HEK293 (cell line): ENCODE measurements around the gene KCNA1.

Source experiments
- CTCF ChIA-PET: fragments of 350-600 bp; formaldehyde crosslinking; extraction: SDS; loops from one replicate; lab custom pipeline; 2021; ENCODE audit warnings: antibody characterized with exemption; lab: Yijun Ruan, JAX
- POLR2A ChIA-PET: fragments of 300-600 bp; formaldehyde crosslinking; extraction: SDS; loops from one replicate; lab custom pipeline; 2020; ENCODE audit warnings: antibody characterized with exemption, inconsistent platforms; lab: Yijun Ruan, JAX
- H3K27ac ChIP-seq: fragments of 200-500 bp; sonication (Bioruptor generic); 2 replicates; pipeline ENCODE4 v1.5.1; 2014; ENCODE audit warnings: low read depth, low read length, control low read depth, inconsistent platforms; ENCODE audit errors: extremely low read depth
- H3K36me3 ChIP-seq, 2 experiments: fragments of 200-500 bp in 1 of 2; sonication (Bioruptor generic) in 1 of 2; 1 replicate in 1 of 2; 2 replicates in 1 of 2; pipeline ENCODE4 v1.5.1; 2014 to 2017; ENCODE audit warnings: inconsistent platforms in 2 of 2, low read length in 2 of 2; ENCODE audit not compliant: control insufficient read depth in 2 of 2, insufficient read depth in 1 of 2
- H3K4me1 ChIP-seq: fragments of 200-500 bp; sonication (Bioruptor generic); 2 replicates; pipeline ENCODE4 v1.5.1; 2014; ENCODE audit warnings: mild to moderate bottlenecking, low read length, inconsistent platforms; ENCODE audit not compliant: control insufficient read depth, insufficient read depth
- H3K4me3 ChIP-seq: 2 replicates; pipeline ENCODE4 v1.5.1; 2011; ENCODE audit warnings: low read depth, mild to moderate bottlenecking, control low read depth, low read length, moderate library complexity
- H3K9me3 ChIP-seq: fragments of 200-500 bp; sonication (Bioruptor generic); 2 replicates; pipeline ENCODE4 v1.5.1; 2014; ENCODE audit warnings: low read depth, low read length, inconsistent platforms; ENCODE audit not compliant: control insufficient read depth, insufficient read depth
- KLF1 ChIP-seq: fragments of 450-650 bp; formaldehyde crosslinking; IDR thresholded peaks from 2 replicates; pipeline ENCODE4 v1.5.1; 2016; ENCODE audit warnings: missing biosample characterization, missing genetic modification characterization
- PRDM2 ChIP-seq: fragments of 450-650 bp; formaldehyde crosslinking; IDR thresholded peaks from 2 replicates; pipeline ENCODE4 v1.5.1; 2016; ENCODE audit warnings: missing biosample characterization, missing genetic modification characterization, borderline replicate concordance
- SCRT1 ChIP-seq: fragments of 450-650 bp; formaldehyde crosslinking; IDR thresholded peaks from 2 replicates; pipeline ENCODE4 v1.5.1; 2016; ENCODE audit warnings: missing biosample characterization, missing genetic modification characterization, borderline replicate concordance
- WT1 ChIP-seq: fragments of 450-650 bp; formaldehyde crosslinking; IDR thresholded peaks from 2 replicates; pipeline ENCODE4 v1.5.1; 2016; ENCODE audit warnings: missing biosample characterization, missing genetic modification characterization
- ZNF214 ChIP-seq: fragments of 450-650 bp; formaldehyde crosslinking; IDR thresholded peaks from 2 replicates; pipeline ENCODE4 v1.5.1; 2017; ENCODE audit warnings: missing biosample characterization, mild to moderate bottlenecking, missing genetic modification characterization, borderline replicate concordance
- ZNF280D ChIP-seq: fragments of 450-650 bp; formaldehyde crosslinking; IDR thresholded peaks from 2 replicates; pipeline ENCODE4 v1.5.1; 2016; ENCODE audit warnings: missing biosample characterization, missing genetic modification characterization
- ZNF302 ChIP-seq: fragments of 450-650 bp; formaldehyde crosslinking; IDR thresholded peaks from 2 replicates; pipeline ENCODE4 v1.5.1; 2016; ENCODE audit warnings: missing biosample characterization, missing genetic modification characterization, low read depth
- ZNF354C ChIP-seq: fragments of 450-650 bp; formaldehyde crosslinking; IDR thresholded peaks from 2 replicates; pipeline ENCODE4 v1.5.1; 2016; ENCODE audit warnings: missing biosample characterization, missing genetic modification characterization, low read depth, borderline replicate concordance
- ZNF518A ChIP-seq: fragments of 450-650 bp; formaldehyde crosslinking; conservative IDR thresholded peaks from 2 replicates; pipeline ENCODE4 v1.5.1; 2016; ENCODE audit warnings: low read depth, missing biosample characterization, missing genetic modification characterization
- ZNF600 ChIP-seq: fragments of 450-650 bp; formaldehyde crosslinking; IDR thresholded peaks from 2 replicates; pipeline ENCODE4 v1.5.1; 2016; ENCODE audit warnings: missing biosample characterization, missing genetic modification characterization
- ZNF626 ChIP-seq: fragments of 450-650 bp; sonication (Bioruptor Pico); formaldehyde crosslinking; IDR thresholded peaks from 2 replicates; pipeline ENCODE4 v1.5.1; 2018; ENCODE audit warnings: missing biosample characterization, missing genetic modification characterization, inconsistent platforms
- ZNF639 ChIP-seq: fragments of 450-650 bp; formaldehyde crosslinking; IDR thresholded peaks from 2 replicates; pipeline ENCODE4 v1.5.1; 2016; ENCODE audit warnings: missing biosample characterization, missing genetic modification characterization
- ZNF777 ChIP-seq: fragments of 450-650 bp; formaldehyde crosslinking; IDR thresholded peaks from 2 replicates; pipeline ENCODE4 v1.5.1; 2017; ENCODE audit warnings: missing biosample characterization, missing genetic modification characterization, borderline replicate concordance
- ZNF843 ChIP-seq: fragments of 450-650 bp; formaldehyde crosslinking; IDR thresholded peaks from 2 replicates; pipeline ENCODE4 v1.5.1; 2016; ENCODE audit warnings: missing biosample characterization, missing genetic modification characterization
- ZSCAN30 ChIP-seq: fragments of 450-650 bp; IDR thresholded peaks from 2 replicates; pipeline ENCODE4 v1.5.1; 2018; ENCODE audit warnings: missing biosample characterization, mild to moderate bottlenecking, missing genetic modification characterization, moderate library complexity
- ZXDB ChIP-seq: fragments of 450-650 bp; formaldehyde crosslinking; IDR thresholded peaks from 2 replicates; pipeline ENCODE4 v1.5.1; 2016; ENCODE audit warnings: missing biosample characterization, missing genetic modification characterization

Gene KCNA1

GRCh38 chr12:4864575-4864974 lies 45.1 kb upstream of the KCNA1 start:
- ChIA-PET CTCF (interaction anchor here (8.6 kb wide), 1 partner anchor 8 kb away, joined by 74 read pairs; no protein-coding TSS in a partner anchor), POLR2A (no interaction called here)
- Histone ChIP-seq H3K27ac (no peak overlapping the region), H3K9me3 (no peaks in the 10 kb centered on the region), H3K4me1 (no peaks in the 10 kb centered on the region), H3K36me3 (no peaks in the 10 kb centered on the region), H3K4me3 (no peak overlapping the region)
- no peak for TF ChIP-seq ZNF214 (tag by site-specific recombination)

- Histone ChIP-seq H3K4me3 (no peak overlapping the region), H3K36me3 (no peaks in the 10 kb centered on the region), H3K4me1 (no peaks in the 10 kb centered on the region), H3K9me3 (no peaks in the 10 kb centered on the region), H3K27ac (no peak overlapping the region)
- ChIA-PET POLR2A (no interaction called here), CTCF (interaction anchor here (8.6 kb wide), 1 partner anchor 8 kb away, joined by 74 read pairs; no protein-coding TSS in a partner anchor)
- TF ChIP-seq ZNF302 (tag by site-specific recombination) (no peak), ZXDB (no peak), ZNF843 (tag by site-specific recombination) (no peak), ZNF639 (tag by site-specific recombination) (no peak), ZNF354C (tag by site-specific recombination) (no peak), SCRT1 (tag by site-specific recombination) (no peak), ZSCAN30 (tag by site-specific recombination) (no peak), ZNF626 (tag by site-specific recombination) (no peak), ZNF777 (tag by site-specific recombination) (no peak), ZNF600 (tag by site-specific recombination) (no peak)
Observed at GRCh38 chr12:4865246-4865645, 44.5 kb upstream of the KCNA1 start.

GRCh38 chr12:4866299-4866698 lies 43.4 kb upstream of the KCNA1 start:
- CTCF ChIA-PET: interaction anchor here (8.6 kb wide), 1 partner anchor 9 kb away, joined by 74 read pairs; no protein-coding TSS in a partner anchor
- TF ChIP-seq WT1 (tag by site-specific recombination) (no peak), ZNF518A (no peak), PRDM2 (no peak), KLF1 (tag by site-specific recombination) (no peak), ZNF280D (tag by site-specific recombination) (no peak)

More at GRCh38 chr12:4866299-4866698, 43.4 kb upstream of the KCNA1 start:
- Histone ChIP-seq H3K27ac (no peak overlapping the region), H3K36me3 (no peaks in the 10 kb centered on the region), H3K4me3 (no peak overlapping the region), H3K4me1 (no peaks in the 10 kb centered on the region), H3K9me3 (no peaks in the 10 kb centered on the region)
- POLR2A ChIA-PET: no interaction called here
